Glutamatergic neuron (in vitro differentiated cells): ENCODE results near the gene ZNF280B. TPM values are rescaled to one million over a fixed set of nuclear protein-coding genes. Genes with fewer than 3 reads are reported as not detected.

ENCODE experiments used
- DNase-seq: peaks from one replicate; pipeline ENCODE4 v3.0.0; 2022
- H3K27ac Mint-ChIP-seq: one replicate; pipeline ENCODE4 v1.8.0; 2020; ENCODE audit warnings: mild to moderate bottlenecking, mixed read lengths, inconsistent platforms; ENCODE audit not compliant: unreplicated experiment
- H3K27me3 Mint-ChIP-seq: one replicate; pipeline ENCODE4 v1.8.0; 2020; ENCODE audit warnings: mild to moderate bottlenecking, moderate library complexity, mixed read lengths, inconsistent platforms; ENCODE audit not compliant: unreplicated experiment
- H3K36me3 Mint-ChIP-seq: one replicate; pipeline ENCODE4 v1.8.0; 2020; ENCODE audit warnings: mild to moderate bottlenecking, mixed read lengths, inconsistent platforms; ENCODE audit not compliant: unreplicated experiment
- H3K4me1 Mint-ChIP-seq: one replicate; pipeline ENCODE4 v1.8.0; 2020; ENCODE audit warnings: mild to moderate bottlenecking, low read depth, mixed read lengths, inconsistent platforms; ENCODE audit not compliant: unreplicated experiment
- H3K4me3 Mint-ChIP-seq: one replicate; pipeline ENCODE4 v1.8.0; 2020; ENCODE audit warnings: mild to moderate bottlenecking, mixed read lengths, inconsistent platforms; ENCODE audit not compliant: unreplicated experiment
- H3K9me3 Mint-ChIP-seq: one replicate; pipeline ENCODE4 v1.8.0; 2020; ENCODE audit warnings: mild to moderate bottlenecking, moderate library complexity, mixed read lengths, inconsistent platforms; ENCODE audit not compliant: unreplicated experiment
- total RNA-seq: library from RNA; stranded (reverse); fragmentation: NEBNext Ultra II Directional; extraction: Animal tissue kit (Norgen Biotek cat#: 25700); gene quantifications from one replicate; pipeline ENCODE4 v1.2.1, GENCODE V29; 2021; ENCODE audit not compliant: unreplicated experiment
- TF ChIP-seq, protein P1 (sequence below): fragments of 200-600 bp; sonication (generic); IDR thresholded peaks from one replicate; pipeline ENCODE4 v1.5.0; 2021; ENCODE audit not compliant: partially characterized antibody, unreplicated experiment

The ZNF280B gene
- total RNA-seq, 1 donor from 2014 or later: 1.8 TPM

DNA sequence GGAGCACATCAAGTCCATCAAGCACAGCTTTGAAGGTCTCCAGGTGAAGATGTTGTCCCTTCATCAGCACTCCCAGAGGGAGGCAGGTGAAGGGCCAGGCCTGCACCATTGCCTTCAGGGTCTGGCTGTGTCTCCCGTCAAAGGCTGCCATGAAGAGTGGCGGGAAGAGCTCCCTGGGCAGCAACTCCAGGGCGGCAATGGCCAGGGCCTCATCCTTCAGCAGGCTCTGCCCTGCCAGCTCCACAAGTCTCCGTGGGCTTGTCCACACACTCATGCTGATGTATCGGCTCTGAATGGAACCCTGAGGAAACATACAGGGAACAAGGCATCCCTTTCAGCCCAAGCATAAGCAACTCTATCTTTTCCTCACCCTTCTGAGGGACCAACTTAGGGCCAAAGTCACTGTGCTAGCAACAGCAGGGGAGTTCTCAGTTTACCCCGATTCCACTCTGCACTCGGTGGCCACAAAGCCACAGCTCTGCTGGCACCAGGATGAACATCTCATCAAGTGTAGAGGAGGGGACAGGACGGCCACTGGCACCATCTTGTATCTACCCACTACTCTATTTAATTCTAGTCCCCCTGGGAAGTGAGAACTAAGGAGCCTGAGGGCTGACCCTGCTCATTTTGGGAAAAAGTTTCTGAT is 42.4 kb upstream of the ZNF280B start:
- DNase-seq: no peak
- TF ChIP-seq, protein P1, sequence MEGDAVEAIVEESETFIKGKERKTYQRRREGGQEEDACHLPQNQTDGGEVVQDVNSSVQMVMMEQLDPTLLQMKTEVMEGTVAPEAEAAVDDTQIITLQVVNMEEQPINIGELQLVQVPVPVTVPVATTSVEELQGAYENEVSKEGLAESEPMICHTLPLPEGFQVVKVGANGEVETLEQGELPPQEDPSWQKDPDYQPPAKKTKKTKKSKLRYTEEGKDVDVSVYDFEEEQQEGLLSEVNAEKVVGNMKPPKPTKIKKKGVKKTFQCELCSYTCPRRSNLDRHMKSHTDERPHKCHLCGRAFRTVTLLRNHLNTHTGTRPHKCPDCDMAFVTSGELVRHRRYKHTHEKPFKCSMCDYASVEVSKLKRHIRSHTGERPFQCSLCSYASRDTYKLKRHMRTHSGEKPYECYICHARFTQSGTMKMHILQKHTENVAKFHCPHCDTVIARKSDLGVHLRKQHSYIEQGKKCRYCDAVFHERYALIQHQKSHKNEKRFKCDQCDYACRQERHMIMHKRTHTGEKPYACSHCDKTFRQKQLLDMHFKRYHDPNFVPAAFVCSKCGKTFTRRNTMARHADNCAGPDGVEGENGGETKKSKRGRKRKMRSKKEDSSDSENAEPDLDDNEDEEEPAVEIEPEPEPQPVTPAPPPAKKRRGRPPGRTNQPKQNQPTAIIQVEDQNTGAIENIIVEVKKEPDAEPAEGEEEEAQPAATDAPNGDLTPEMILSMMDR: no peak
- H3K4me1 Mint-ChIP-seq: peaks cover 5% of the 10 kb centered on the region
- H3K27ac Mint-ChIP-seq: no peak overlapping the region
- no peaks in the 10 kb centered on the region for H3K9me3 Mint-ChIP-seq
- H3K4me3 Mint-ChIP-seq: no peak overlapping the region
- peaks cover 6% of the 10 kb centered on the region for H3K36me3 Mint-ChIP-seq
- peaks cover 4% of the 10 kb centered on the region for H3K27me3 Mint-ChIP-seq

DNA sequence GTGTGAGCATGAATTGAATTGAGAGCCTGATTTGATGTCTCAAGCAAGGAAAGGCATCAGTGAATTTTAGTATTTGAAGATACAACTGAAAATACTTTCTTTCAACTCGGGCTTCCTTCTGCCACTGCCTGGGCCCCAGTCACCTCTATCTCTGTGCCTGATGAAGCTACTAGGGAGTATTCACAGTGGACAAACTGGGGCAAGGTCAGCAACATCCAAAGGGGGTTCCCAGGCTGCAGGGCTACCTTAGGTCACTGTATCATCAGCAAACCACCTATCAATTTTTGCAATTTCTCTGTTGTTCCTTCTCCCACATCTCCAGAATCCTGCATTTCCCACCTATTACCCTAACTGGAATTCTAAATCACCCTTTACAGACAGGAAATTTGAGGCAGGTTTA is 40.4 kb upstream of the ZNF280B start:
- Mint-ChIP-seq H3K27ac (no peak overlapping the region), H3K27me3 (peaks cover 6% of the 10 kb centered on the region), H3K36me3 (peaks cover 6% of the 10 kb centered on the region), H3K4me1 (peaks cover 5% of the 10 kb centered on the region), H3K4me3 (no peak overlapping the region), H3K9me3 (no peaks in the 10 kb centered on the region)
- DNase-seq: no peak
- TF ChIP-seq, protein P1: no peak

GRCh38 chr22:22548317-22548716 is 39.8 kb upstream of the ZNF280B start:
- TF ChIP-seq, protein P1: no peak
- H3K4me1 Mint-ChIP-seq: peaks cover 5% of the 10 kb centered on the region
- no peaks in the 10 kb centered on the region for H3K9me3 Mint-ChIP-seq
- peaks cover 6% of the 10 kb centered on the region for H3K27me3 Mint-ChIP-seq
- no peak for DNase-seq
- no peak overlapping the region for H3K27ac Mint-ChIP-seq
- peaks cover 6% of the 10 kb centered on the region for H3K36me3 Mint-ChIP-seq
- H3K4me3 Mint-ChIP-seq: no peak overlapping the region

DNA sequence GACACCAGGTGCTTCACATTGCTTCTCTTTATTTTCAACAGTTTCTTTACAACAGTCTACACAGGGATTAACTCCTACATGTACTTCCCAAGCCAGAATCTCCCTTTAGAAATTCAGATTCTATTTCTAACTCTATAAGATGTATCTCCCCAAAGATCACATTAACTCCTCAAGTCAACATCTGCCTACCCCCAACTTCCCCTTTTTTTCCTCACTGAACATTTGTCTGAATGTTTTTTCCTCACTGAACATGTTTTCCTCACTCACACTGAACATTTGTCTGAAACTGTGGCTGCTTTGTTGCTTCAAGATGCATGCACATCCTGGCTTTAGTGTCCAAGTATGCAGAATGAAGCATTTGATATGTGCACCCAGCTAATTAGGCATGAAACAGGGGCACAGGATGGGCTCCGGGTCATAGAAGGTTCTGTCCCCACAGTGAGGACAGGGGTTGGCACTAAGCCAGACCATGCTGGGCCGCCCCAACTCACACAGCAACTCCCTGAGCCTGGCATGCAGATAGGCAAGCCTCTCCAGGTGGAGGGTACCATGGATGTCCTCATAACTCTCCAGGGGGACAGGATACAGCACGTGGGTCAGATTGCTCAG is 39.3 kb upstream of the ZNF280B start:
- Mint-ChIP-seq H3K27ac (no peak overlapping the region), H3K36me3 (peaks cover 6% of the 10 kb centered on the region), H3K9me3 (no peaks in the 10 kb centered on the region), H3K4me1 (peaks cover 4% of the 10 kb centered on the region), H3K27me3 (peaks cover 6% of the 10 kb centered on the region), H3K4me3 (no peak overlapping the region)
- TF ChIP-seq, protein P1: no peak
- DNase-seq: no peak

- H3K36me3 Mint-ChIP-seq: peaks cover 6% of the 10 kb centered on the region
- no peaks in the 10 kb centered on the region for H3K9me3 Mint-ChIP-seq
- TF ChIP-seq, protein P1: no peak
Measured at GRCh38 chr22:22547226-22547625, 38.7 kb upstream of the ZNF280B start.

More at GRCh38 chr22:22547226-22547625, 38.7 kb upstream of the ZNF280B start:
- H3K27me3 Mint-ChIP-seq: peaks cover 6% of the 10 kb centered on the region
- no peaks in the 10 kb centered on the region for H3K4me1 Mint-ChIP-seq
- H3K27ac Mint-ChIP-seq: no peak overlapping the region
- H3K4me3 Mint-ChIP-seq: no peak overlapping the region
- DNase-seq: no peak
